ENCODE results near the gene KRTAP9-9.
"Not testable (repeated sequence)": the region's sequence is repeated elsewhere in the genome, so short reads cannot be mapped to it uniquely, and the experiment has no call there.

The KRTAP9-9 gene

GRCh38 chr17:41255381-41256290 is at the start of gene KRTAP9-9:
KRTAP9-9 (plus strand) TSS chr17:41255384.
- H3K4me3 ChIP-seq (replicated peaks in 1 of 2; ENCODE audit: low read depth in 2 of 2, low read length in 2 of 2); DNase-seq (ENCODE audit: low read depth in 2 of 2): not testable (repeated sequence)

GRCh38 chr17:41211845-41212466 is 43.2 kb upstream of the KRTAP9-9 start:
- TF ChIP-seq, protein P1, sequence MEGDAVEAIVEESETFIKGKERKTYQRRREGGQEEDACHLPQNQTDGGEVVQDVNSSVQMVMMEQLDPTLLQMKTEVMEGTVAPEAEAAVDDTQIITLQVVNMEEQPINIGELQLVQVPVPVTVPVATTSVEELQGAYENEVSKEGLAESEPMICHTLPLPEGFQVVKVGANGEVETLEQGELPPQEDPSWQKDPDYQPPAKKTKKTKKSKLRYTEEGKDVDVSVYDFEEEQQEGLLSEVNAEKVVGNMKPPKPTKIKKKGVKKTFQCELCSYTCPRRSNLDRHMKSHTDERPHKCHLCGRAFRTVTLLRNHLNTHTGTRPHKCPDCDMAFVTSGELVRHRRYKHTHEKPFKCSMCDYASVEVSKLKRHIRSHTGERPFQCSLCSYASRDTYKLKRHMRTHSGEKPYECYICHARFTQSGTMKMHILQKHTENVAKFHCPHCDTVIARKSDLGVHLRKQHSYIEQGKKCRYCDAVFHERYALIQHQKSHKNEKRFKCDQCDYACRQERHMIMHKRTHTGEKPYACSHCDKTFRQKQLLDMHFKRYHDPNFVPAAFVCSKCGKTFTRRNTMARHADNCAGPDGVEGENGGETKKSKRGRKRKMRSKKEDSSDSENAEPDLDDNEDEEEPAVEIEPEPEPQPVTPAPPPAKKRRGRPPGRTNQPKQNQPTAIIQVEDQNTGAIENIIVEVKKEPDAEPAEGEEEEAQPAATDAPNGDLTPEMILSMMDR (IDR thresholded peaks at IDR 0.05; ENCODE audit: low read depth, low read length), result no peak
- H3K4me3 ChIP-seq (replicated peaks in 1 of 2; ENCODE audit: low read depth in 2 of 2, low read length in 2 of 2), result no peak overlapping the region
- peak in 1 of 2 donors; percentile 36 for DNase-seq (ENCODE audit: low read depth in 2 of 2)

DNA sequence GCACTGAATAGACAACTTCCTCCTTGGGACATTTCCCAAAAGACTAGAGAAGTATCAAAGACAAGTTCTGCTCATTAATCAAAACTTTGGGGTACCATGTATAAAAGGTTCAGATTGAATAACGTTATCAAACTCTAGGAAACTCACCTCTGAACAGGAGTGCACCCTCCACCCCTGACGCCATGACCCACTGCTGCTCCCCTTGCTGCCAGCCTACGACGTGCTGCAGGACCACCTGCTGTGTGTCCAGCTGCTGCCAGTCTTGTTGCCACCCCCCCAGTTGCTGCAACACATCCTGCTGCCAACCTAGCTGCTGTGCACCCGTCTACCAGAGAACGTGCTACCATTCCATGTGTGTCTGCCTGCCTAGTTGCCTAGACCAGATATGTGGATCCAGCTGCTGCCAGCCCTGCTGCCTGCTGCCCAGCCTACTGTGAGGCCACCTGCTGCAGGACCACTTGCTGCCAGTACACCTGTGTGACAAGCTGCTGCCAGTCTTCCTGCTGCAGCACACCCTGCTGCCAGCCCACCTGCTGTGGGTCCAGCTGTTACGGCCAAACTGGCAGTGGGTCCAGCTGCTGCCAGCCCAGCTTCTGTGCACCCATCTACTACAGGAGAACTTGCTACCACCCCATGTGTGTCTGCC is 42.5 kb upstream of the KRTAP9-9 start:
- H3K4me3 ChIP-seq (replicated peaks in 1 of 2; ENCODE audit: low read depth in 2 of 2, low read length in 2 of 2), result no peak overlapping the region
- TF ChIP-seq, protein P1 (IDR thresholded peaks at IDR 0.05; ENCODE audit: low read depth, low read length), result no peak
- no peak for DNase-seq (ENCODE audit: low read depth in 2 of 2)

GRCh38 chr17:41215681-41216080 is 39.5 kb upstream of the KRTAP9-9 start:
- TF ChIP-seq, protein P1 (IDR thresholded peaks at IDR 0.05; ENCODE audit: low read depth, low read length), result no peak
- no peak for DNase-seq (ENCODE audit: low read depth in 2 of 2)
- no peak overlapping the region for H3K4me3 ChIP-seq (replicated peaks in 1 of 2; ENCODE audit: low read depth in 2 of 2, low read length in 2 of 2)

GRCh38 chr17:41223821-41224220 is 31.4 kb upstream of the KRTAP9-9 start:
- TF ChIP-seq, protein P1 (IDR thresholded peaks at IDR 0.05; ENCODE audit: low read depth, low read length), result no peak
- peak in 1 of 2 donors; percentile 1 for DNase-seq (ENCODE audit: low read depth in 2 of 2)
- no peak overlapping the region for H3K4me3 ChIP-seq (replicated peaks in 1 of 2; ENCODE audit: low read depth in 2 of 2, low read length in 2 of 2)

- TF ChIP-seq, protein P1 (IDR thresholded peaks at IDR 0.05; ENCODE audit: low read depth, low read length), result no peak
- no peak for DNase-seq (ENCODE audit: low read depth in 2 of 2)
Measured at GRCh38 chr17:41226051-41226450, 29.1 kb upstream of the KRTAP9-9 start.

GRCh38 chr17:41226598-41227095 is 28.5 kb upstream of the KRTAP9-9 start, which contains the start of gene KRTAP9-2:
KRTAP9-2 (plus strand) TSS chr17:41226648; CDS start chr17:41226655, 7 bp downstream.
- not testable (repeated sequence) for DNase-seq (ENCODE audit: low read depth in 2 of 2); H3K4me3 ChIP-seq (replicated peaks in 1 of 2; ENCODE audit: low read depth in 2 of 2, low read length in 2 of 2)

More at GRCh38 chr17:41226051-41226450, 29.1 kb upstream of the KRTAP9-9 start:
- no peak overlapping the region for H3K4me3 ChIP-seq (replicated peaks in 1 of 2; ENCODE audit: low read depth in 2 of 2, low read length in 2 of 2)

Measured in cardiac fibroblast (primary cell).